HG03095 (cell line): ENCODE results near the gene TRIM32.

Experiments
- ATAC-seq: cut with Tn5 transposase; IDR thresholded peaks from one replicate; pipeline ENCODE4 v1.9.1; 2021; ENCODE audit warnings: moderate library complexity; ENCODE audit not compliant: unreplicated experiment

TRIM32 gene, protein sequence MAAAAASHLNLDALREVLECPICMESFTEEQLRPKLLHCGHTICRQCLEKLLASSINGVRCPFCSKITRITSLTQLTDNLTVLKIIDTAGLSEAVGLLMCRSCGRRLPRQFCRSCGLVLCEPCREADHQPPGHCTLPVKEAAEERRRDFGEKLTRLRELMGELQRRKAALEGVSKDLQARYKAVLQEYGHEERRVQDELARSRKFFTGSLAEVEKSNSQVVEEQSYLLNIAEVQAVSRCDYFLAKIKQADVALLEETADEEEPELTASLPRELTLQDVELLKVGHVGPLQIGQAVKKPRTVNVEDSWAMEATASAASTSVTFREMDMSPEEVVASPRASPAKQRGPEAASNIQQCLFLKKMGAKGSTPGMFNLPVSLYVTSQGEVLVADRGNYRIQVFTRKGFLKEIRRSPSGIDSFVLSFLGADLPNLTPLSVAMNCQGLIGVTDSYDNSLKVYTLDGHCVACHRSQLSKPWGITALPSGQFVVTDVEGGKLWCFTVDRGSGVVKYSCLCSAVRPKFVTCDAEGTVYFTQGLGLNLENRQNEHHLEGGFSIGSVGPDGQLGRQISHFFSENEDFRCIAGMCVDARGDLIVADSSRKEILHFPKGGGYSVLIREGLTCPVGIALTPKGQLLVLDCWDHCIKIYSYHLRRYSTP

DNA sequence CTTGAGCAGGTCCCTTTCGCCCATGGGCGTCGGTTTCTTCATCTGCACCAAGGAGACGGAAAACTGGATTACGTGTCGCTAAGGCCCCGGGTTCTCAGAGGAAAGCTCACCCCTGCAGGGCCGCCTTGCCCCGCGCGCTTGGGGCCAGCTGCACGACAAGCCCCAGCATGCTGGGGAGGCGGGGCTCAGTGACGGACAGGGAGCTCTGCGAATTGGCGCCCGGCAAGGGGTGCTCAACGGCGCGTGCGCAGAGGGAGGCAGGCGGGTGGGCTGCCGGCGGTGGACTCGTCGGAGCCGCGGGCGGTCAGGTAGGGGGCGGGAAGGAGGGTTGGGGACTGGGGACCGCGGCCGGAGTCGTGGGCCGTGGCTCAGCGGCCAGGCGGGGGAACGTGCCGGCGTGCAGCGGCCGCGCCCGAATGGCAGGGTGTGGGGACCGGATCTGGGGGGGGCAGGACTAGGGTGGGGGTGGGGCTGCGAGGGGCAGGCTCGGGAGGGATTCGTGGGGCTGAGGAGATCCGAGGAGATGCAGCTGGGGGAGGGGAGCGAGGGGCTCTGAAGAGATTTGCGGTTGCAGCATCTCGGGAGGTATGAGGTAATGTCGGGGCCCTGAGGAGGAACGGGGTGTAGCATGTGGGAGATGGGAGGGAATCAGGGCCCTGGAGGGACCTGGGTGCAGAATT lies at the start of gene TRIM32:
Gene TRIM32 (plus strand): TSS at position 232 of the 680 bp plus-strand sequence. CDS start 10,438 bp downstream, outside the sequence.
- ATAC-seq = peak; percentile 99

GRCh38 chr9:116639251-116639741 lies 47.8 kb upstream of the TRIM32 start:
- no peak for ATAC-seq

- no peak for ATAC-seq
These were observed 45.6 kb upstream of the TRIM32 start for GRCh38 chr9:116641292-116642059.

DNA sequence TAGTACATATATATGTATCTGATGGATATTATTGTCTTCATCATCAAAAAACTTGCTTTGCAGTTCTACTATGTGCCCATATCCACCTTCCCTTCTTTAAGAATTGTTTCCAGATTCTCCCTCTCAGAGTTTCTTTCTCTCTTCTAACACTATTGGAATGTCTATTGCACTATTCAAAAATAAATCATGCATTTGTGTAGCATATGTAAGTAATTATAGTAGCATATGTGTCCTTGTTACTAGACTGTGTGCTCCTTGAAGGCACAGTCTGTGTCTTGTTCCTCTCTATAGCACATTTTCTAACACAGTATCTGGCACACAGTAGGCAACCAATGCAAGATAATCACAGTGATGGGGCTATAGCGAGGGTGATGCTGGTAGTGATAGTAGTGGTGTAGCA lies 43.4 kb upstream of the TRIM32 start:
- no peak for ATAC-seq

DNA sequence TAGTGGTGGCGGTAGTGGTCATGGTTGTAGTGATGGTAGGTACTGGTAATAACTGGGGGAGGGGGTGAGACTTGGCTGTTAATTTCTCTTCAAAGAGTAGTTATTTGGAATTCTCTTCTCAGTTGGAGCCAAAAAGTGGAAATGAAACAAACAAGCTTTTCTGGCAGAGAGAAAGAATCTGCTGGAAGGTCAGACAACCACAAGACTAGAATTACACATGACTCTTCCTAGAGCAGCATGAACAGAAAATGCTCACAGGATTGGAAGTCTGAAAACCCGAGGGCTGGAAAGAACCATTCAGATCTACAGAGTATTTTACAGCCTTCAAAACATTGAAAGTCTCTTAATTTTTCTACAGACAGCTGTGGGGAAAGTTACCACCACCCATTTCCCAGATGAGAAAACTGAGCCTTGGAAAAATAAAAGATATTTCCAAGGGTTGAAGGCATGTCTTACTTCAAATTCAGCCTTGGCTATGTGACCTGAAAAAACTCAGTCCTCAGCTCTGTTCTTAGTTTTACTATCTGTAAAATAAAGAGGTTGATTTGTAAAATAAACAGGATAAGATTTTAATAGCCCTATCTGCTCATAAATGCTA lies 42.9 kb upstream of the TRIM32 start:
- no peak for ATAC-seq

DNA sequence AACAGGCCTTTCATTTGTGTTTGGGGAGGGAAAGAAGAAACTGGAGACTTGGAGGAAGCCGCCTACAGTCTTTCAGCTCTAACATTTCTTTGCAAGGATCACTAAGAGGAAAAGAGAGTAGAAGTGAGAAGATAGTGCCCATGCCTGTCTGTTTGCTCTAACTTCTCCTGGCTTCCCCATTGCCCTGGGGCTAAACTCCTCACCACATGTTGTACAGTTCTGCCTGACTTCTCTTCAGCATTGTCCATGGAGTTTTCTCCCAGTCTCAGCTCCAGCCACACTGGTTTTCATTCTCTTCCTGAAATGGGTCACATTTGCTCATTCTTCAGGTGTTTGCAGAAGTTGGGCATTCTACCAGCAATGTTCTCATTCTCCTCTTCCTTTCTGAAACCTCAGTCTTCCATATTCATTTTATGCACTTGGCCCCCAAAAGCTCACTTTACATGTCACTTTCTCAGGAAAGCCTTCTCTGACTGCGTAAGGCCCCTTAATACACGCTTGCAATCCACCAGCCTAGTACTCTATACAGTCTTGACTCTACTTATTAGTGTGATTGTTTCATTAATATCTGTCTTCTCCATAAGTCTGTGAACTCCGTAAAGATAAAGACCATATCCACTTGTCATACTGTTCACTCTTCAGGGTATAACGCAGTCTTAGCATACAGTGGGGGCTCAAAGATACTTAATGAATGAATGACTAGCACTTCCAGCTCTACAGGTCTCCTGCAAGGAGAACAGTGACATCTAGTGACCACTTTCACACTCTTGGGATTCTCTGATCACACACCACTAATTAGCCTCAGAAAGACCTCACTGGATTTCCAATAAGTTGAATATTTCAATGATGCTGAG lies 40.2 kb upstream of the TRIM32 start:
- ATAC-seq = no peak

DNA sequence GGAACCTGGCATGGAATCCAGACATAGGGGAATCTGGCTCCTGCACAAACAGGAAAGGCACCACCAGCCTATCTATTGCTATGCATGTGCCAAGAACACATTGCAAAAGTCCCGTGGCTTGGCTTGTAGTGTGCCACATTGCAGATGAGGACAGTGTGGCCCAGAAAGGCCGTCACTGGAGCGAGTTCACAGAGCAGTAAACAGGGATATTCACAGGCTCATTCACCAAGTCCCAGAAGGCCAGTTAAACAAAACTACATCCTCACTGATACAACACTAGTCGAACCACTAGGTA lies 39.6 kb upstream of the TRIM32 start:
- no peak for ATAC-seq

DNA sequence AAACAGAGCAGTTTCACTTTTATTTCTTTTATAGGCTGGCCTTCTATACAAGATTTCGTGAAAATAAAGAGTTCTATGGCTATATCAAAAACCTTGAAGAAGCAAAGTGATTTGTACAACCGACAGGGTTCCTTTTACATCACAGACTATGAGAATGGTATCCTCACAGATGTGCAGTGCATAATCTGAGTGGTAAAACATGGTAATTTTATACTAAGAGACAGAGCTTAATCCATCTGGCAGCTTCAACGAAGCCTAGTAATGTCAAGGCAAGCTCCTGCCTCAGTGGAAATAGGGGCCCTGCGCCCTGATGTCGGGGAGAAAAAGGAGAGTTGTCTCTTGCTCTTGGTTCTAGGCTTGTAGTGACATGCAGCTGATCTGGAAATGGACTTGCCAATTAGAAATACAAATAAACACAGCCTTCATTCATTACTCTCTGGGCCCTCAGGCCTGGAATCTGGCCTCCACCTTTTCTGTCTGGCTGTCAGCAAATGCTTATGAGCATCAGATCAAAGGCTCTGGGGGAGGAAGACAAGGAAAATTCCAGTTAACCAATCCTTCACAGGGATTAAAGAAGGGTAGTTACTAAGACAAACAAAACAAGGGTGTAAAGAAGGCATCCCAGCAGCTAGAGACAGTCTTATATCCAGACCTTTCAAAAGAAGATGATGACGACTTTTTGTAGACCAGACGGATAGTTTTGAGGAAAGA lies 33.6 kb upstream of the TRIM32 start:
- no peak for ATAC-seq

- ATAC-seq = no peak
These were observed 33.1 kb upstream of the TRIM32 start for GRCh38 chr9:116654059-116654355.

- no peak for ATAC-seq
These were observed 30.6 kb upstream of the TRIM32 start for GRCh38 chr9:116656501-116656971.

DNA sequence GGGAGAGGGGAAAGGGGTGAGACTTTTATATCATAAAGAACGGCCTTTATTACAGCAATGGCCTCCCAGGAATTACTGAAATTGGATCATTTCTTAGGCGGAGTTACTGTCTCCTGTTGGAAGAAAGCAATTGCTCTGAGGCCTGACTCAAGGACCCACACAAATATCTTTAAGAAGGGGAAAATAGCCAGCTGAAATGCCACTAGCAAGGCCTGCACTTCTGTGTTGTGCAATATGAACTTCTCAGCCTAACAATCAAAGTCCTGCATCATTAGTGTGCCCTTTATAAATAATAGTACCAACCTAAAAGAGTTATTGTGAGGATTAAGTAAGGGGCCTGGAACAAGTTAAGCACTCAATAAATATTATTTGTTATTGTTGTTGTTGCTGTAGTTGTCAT lies 30.1 kb upstream of the TRIM32 start:
- ATAC-seq = no peak

DNA sequence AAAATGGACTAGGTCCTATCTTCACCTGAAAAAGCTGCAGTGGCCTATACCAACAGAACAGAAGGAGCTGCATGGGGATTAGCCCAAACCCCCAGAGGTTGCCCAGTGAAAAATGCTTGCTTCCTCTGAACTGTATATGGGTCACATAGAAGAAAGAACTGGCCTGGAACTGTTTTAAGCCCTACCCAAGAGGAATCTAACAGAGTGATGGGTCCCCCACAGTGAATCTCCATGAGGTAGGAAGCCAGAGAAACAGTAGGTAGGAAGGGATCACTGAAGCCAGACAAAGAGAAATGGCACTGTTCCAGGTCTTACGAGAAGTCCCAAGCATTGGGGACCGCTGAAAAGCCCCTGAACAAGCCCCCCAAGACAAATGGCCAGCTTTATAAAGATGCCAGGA lies 28.8 kb upstream of the TRIM32 start:
- no peak for ATAC-seq

DNA sequence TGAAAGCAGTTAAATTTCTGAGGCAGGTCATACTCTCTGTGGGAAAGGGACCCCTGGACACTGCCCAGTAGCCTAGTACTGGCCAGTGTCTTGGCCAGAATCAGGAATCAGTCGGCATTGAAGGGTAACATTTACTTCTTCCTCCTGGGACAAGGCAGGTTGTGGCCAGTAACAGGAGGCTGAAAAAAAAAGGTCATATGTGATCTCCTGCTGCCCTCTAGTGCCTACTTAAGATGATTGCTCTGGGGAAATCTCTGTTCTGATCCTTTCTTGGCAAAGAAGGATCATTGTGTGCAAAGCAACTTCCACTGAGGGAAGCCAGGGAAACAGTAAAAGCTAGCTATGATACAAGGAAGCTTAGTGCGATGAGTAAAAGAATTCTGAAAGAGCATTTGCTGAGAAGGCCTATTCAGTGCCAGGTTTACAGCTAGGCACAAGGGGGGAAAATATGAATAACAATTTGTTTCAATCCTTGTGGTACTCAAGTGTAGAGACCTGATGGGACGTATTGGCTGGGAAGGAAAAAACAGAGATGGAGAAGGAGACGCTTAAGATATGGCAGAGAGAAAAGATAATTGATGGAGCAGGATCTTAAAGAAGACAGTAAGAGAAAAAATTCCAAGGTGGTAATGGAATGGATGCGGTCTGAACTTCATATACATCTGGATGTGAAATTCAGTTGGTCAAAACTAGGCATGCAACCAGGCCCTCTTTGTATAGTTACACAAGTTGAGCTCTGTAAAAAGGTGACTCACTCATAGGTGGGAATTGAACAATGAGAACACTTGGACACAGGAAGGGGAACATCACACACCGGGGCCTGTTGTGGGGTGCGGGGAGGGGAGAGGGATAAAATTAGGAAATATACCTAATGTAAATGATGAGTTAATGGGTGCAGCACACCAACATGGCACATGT lies 25.8 kb upstream of the TRIM32 start:
- peak; percentile 78 for ATAC-seq

- ATAC-seq = no peak
These were observed 24.3 kb upstream of the TRIM32 start for GRCh38 chr9:116662646-116663310.

- no peak for ATAC-seq
These were observed 23.5 kb upstream of the TRIM32 start for GRCh38 chr9:116663581-116663980.

DNA sequence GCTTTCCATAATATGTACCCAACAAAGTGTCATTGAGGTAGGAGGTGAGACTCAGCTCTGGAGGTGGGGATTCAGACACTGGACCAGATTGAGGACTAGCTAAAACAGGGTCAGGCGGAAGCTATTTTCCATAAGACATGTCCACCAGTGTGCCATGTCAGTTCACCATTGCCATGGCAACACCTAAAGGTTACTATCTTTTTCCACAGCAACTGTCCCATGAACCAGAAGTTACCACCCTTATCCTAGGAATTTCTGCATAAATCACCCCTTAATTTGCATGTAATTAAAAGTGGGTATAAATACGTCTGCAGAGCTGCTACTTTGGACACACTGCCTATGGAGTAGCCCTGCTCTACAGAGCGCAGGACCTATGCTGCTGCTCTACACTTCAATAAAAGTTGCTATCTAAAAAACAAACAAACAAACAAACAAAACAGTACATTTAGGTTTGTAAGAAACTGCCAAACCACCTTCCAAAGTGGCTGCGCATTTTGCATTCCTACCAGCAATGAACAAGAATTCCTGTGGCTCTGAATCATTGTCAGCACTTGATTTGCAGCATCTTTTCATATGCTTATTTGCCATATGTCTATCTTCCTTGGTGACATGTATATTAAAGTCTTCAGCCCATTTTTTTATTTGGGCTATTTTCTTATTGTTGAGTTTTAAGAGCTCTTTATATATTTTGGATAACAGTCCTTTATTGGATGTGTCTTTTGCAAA lies 18.0 kb upstream of the TRIM32 start:
- no peak for ATAC-seq

DNA sequence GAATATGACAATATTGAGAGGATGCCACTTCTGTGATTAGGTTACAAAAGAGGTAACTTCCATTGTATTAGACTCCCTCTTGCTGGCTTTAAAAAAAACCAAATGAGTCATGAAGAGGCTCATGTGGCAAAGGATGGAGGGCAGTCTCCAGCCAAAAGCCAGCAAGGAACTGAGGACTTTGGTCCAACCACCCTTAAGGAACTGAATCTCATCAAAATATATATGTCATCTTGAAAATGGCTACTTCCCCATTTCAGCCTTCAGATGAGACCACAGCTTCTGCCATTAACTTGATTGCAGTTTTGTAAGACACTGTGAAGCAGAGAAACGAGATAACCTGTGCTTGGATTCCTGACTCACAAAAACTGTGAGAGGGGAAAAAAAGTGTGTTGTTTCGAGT lies 15.5 kb upstream of the TRIM32 start:
- ATAC-seq = no peak
